ENCODE data around the gene CTR9.

- TF ChIP-seq CTCF (IDR thresholded peaks at IDR 0.05; ENCODE audit: low read depth, low read length, poor library complexity, severe bottlenecking) (peak; percentile 98), EZH2phosphoT487 (IDR thresholded peaks at IDR 0.05; ENCODE audit: borderline replicate concordance, low read length) (no peak)
These were observed 41.5 kb downstream of the CTR9 start for GRCh38 chr11:10792385-10793068.

Data from DOHH2 (cell line).